SK-N-SH (cell line): ENCODE measurements around the gene CLEC16A. TPM values are rescaled to one million over a fixed set of nuclear protein-coding genes. Genes with fewer than 3 reads are reported as not detected.

Experiments used
- CTCF ChIA-PET: fragments of 300-600, 350-600 bp; formaldehyde crosslinking; extraction: SDS; loops from one replicate; lab custom pipeline; 2021; lab: Yijun Ruan, JAX
- POLR2A ChIA-PET: fragments of 350-600 bp; sonication (Branson Sonifier 250); formaldehyde crosslinking; extraction: SDS; loops from one replicate; lab custom pipeline; 2020; ENCODE audit warnings: antibody characterized with exemption, inconsistent platforms; lab: Yijun Ruan, JAX
- DNase-seq: peaks from one replicate; pipeline ENCODE4 v3.0.0; 2012
- H2AFZ ChIP-seq: fragments of 200-600 bp; sonication (generic); 2 replicates; pipeline ENCODE4 v1.8.1; 2016; ENCODE audit warnings: antibody characterized with exemption, mild to moderate bottlenecking, low read depth
- H3F3A ChIP-seq: fragments of 200-600 bp; sonication (generic); replicated peaks from 2 replicates; pipeline ENCODE3; 2016; ENCODE audit warnings: antibody characterized with exemption, mild to moderate bottlenecking; ENCODE audit not compliant: insufficient read depth
- H3K27ac ChIP-seq, 2 experiments: fragments of 200-500 bp in 1 of 2; fragments of 200-600 bp in 1 of 2; sonication (Bioruptor generic) in 1 of 2; sonication (generic), shearing (Covaris generic) in 1 of 2; 2 replicates each; pipeline versions ENCODE4 v1.5.1 to v1.6.1; 2014 to 2016; ENCODE audit warnings: low read depth in 2 of 2, inconsistent platforms in 1 of 2, low read length in 1 of 2, mild to moderate bottlenecking in 1 of 2, mixed read lengths in 1 of 2
- H3K27me3 ChIP-seq: fragments of 200-600 bp; sonication (generic), shearing (Covaris generic); 2 replicates; pipeline ENCODE4 v1.6.1; 2016; ENCODE audit warnings: mixed run types; ENCODE audit not compliant: insufficient read depth
- H3K36me3 ChIP-seq, 2 experiments: fragments of 200-500 bp in 1 of 2; fragments of 200-600 bp in 1 of 2; sonication (Bioruptor generic) in 1 of 2; sonication (generic) in 1 of 2; replicated peaks in 1 of 2; 2 replicates each; pipeline versions ENCODE3 to v1.5.1; 2014 to 2016; ENCODE audit warnings: low read length in 1 of 2, mild to moderate bottlenecking in 1 of 2; ENCODE audit not compliant: insufficient read depth in 2 of 2, control insufficient read depth in 1 of 2
- H3K4me1 ChIP-seq, 2 experiments: fragments of 200-500 bp in 1 of 2; fragments of 200-600 bp in 1 of 2; sonication (Bioruptor generic) in 1 of 2; sonication (generic), shearing (Covaris generic) in 1 of 2; 2 replicates each; pipeline versions ENCODE4 v1.5.1 to v1.6.1; 2014 to 2016; ENCODE audit warnings: low read depth in 1 of 2, low read length in 1 of 2, mixed run types in 1 of 2; ENCODE audit not compliant: insufficient read depth in 2 of 2, control insufficient read depth in 1 of 2
- H3K4me2 ChIP-seq: fragments of 200-600 bp; sonication (generic), shearing (Covaris generic); 2 replicates; pipeline ENCODE4 v1.6.1; 2017; ENCODE audit warnings: mixed run types
- H3K4me3 ChIP-seq, 2 experiments: fragments of 200-500 bp in 1 of 2; fragments of 200-600 bp in 1 of 2; sonication (Bioruptor generic) in 1 of 2; sonication (generic), shearing (Covaris generic) in 1 of 2; 2 replicates each; pipeline versions ENCODE4 v1.5.1 to v1.8.1; 2014 to 2016; ENCODE audit warnings: low read depth in 2 of 2, inconsistent platforms in 1 of 2, low read length in 1 of 2, mild to moderate bottlenecking in 1 of 2, mixed read lengths in 1 of 2, moderate library complexity in 1 of 2
- H3K79me2 ChIP-seq: fragments of 200-600 bp; sonication (generic); 2 replicates; pipeline ENCODE4 v1.8.1; 2017; ENCODE audit warnings: mild to moderate bottlenecking; ENCODE audit not compliant: insufficient read depth
- H3K9ac ChIP-seq: fragments of 200-600 bp; sonication (generic); 2 replicates; pipeline ENCODE4 v1.6.1; 2017; ENCODE audit warnings: mixed run types
- H3K9me2 ChIP-seq: fragments of 200-600 bp; sonication (generic); 2 replicates; pipeline ENCODE4 v1.6.1; 2017; ENCODE audit warnings: mixed run types
- H3K9me3 ChIP-seq: fragments of 200-600 bp; sonication (generic); 2 replicates; pipeline ENCODE4 v1.6.1; 2017; ENCODE audit warnings: mixed run types, mild to moderate bottlenecking, moderate library complexity
- H4K20me1 ChIP-seq: fragments of 200-600 bp; sonication (generic); 2 replicates; pipeline ENCODE4 v1.6.1; 2017; ENCODE audit warnings: mild to moderate bottlenecking, mixed run types; ENCODE audit not compliant: insufficient read depth
- CTCF ChIP-seq: fragments of 200-600 bp; sonication (generic); IDR thresholded peaks from 2 replicates; pipeline ENCODE4 v1.6.1; 2017; ENCODE audit warnings: antibody characterized with exemption, mild to moderate bottlenecking, moderate library complexity
- ELF1 ChIP-seq: IDR thresholded peaks from 2 replicates; pipeline ENCODE4 v1.4.0; 2012
- FOXM1 ChIP-seq: IDR thresholded peaks from 2 replicates; pipeline ENCODE4 v1.4.0; 2012; ENCODE audit warnings: low read depth, mild to moderate bottlenecking
- GABPA ChIP-seq: IDR thresholded peaks from 2 replicates; pipeline ENCODE4 v1.4.0; 2012; ENCODE audit warnings: low read depth, mild to moderate bottlenecking
- GATA2 ChIP-seq: sonication (generic); formaldehyde crosslinking; IDR thresholded peaks from 2 replicates; pipeline ENCODE4 v1.5.0; 2020; ENCODE audit warnings: mild to moderate bottlenecking, missing genetic modification reagents
- MEF2A ChIP-seq: IDR thresholded peaks from 2 replicates; pipeline ENCODE4 v1.4.0; 2012; ENCODE audit warnings: low read depth, borderline replicate concordance
- NRF1 ChIP-seq: IDR thresholded peaks from 2 replicates; pipeline ENCODE4 v1.6.1; 2012; ENCODE audit warnings: low read depth, mild to moderate bottlenecking, low read length
- POLR2AphosphoS5 ChIP-seq: IDR thresholded peaks from 2 replicates; pipeline ENCODE4 v1.6.1; 2012; ENCODE audit warnings: low read depth, low read length
- RCOR1 ChIP-seq: fragments of 150-350 bp; IDR thresholded peaks from 2 replicates; pipeline ENCODE4 v1.6.1; 2017; ENCODE audit warnings: antibody characterized with exemption, low read length
- RFX5 ChIP-seq: IDR thresholded peaks from 2 replicates; pipeline ENCODE4 v1.6.1; 2012; ENCODE audit warnings: mild to moderate bottlenecking, improper control_type of control experiment, low read length
- RXRA ChIP-seq: IDR thresholded peaks from 2 replicates; pipeline ENCODE4 v1.4.0; 2012; ENCODE audit warnings: low read depth, mild to moderate bottlenecking, borderline replicate concordance
- TCF12 ChIP-seq: IDR thresholded peaks from 2 replicates; pipeline ENCODE4 v1.4.0; 2012
- USF2 ChIP-seq: fragments of 150-350 bp; IDR thresholded peaks from 2 replicates; pipeline ENCODE4 v1.6.1; 2017; ENCODE audit warnings: antibody characterized with exemption, low read length, low read depth, borderline replicate concordance
- WGBS: methylation state at CpG from one replicate; pipeline ENCODE4 v1.1.6; 2017; ENCODE audit warnings: low lambda C conversion rate; 5-methylcytosine and 5-hydroxymethylcytosine counted together
- polyA plus RNA-seq, 3 experiments: library from polyadenylated mRNA; depleted of rRNA; stranded (reverse); fragments of >200 nt; gene quantifications; 2 replicates each; pipeline ENCODE4 v1.2.3, GENCODE V29; 2012

CLEC16A gene
- polyA plus RNA-seq, 1 of the 3 experiments (the other 2 are of a cell fraction): 13.7 TPM

GRCh38 chr16:11134722-11135463 is 190.5 kb downstream of the CLEC16A start:
- Histone ChIP-seq H3K4me2 (0 out of 2 replicates have a peak overlapping the region, but pooled peaks have one; percentile 56), H3K4me1 (peaks cover 46 to 60% of the 10 kb centered on the region in 2 experiments), H3F3A (peaks cover 19% of the 10 kb centered on the region), H3K9me2 (no peaks in the 10 kb centered on the region), H3K4me3 (no peak overlapping the region), H2AFZ (no peak overlapping the region), H3K9me3 (no peaks in the 10 kb centered on the region), H3K27ac (0 out of 4 replicates have a peak overlapping the region, but pooled peaks of 1 of the 2 experiments have one; percentile 21), H3K79me2 (no peaks in the 10 kb centered on the region), H3K27me3 (no peaks in the 10 kb centered on the region), H3K36me3 (peaks cover 0 to 2% of the 10 kb centered on the region in 2 experiments), H4K20me1 (no peaks in the 10 kb centered on the region), H3K9ac (no peak overlapping the region)
- no peak for DNase-seq
- ChIA-PET CTCF (interaction anchor here (1.2 to 2.8 kb wide), 2 partner anchors 121 to 171 kb away, joined by 4 to 8 read pairs; no protein-coding TSS in a partner anchor), POLR2A (no interaction called here)
- 94% methylated on average over 11 of the region's 11 CpGs for WGBS
- TF ChIP-seq RXRA (no peak), RCOR1 (no peak)

GRCh38 chr16:11135464-11135973 is 191.2 kb downstream of the CLEC16A start:
- Histone ChIP-seq H3K9ac (no peak overlapping the region), H3K9me3 (no peaks in the 10 kb centered on the region), H3K4me1 (peaks cover 40 to 62% of the 10 kb centered on the region in 2 experiments), H3K4me2 (0 out of 2 replicates have a peak overlapping the region, but pooled peaks have one; percentile 56), H3K9me2 (no peaks in the 10 kb centered on the region), H4K20me1 (no peaks in the 10 kb centered on the region), H3K79me2 (no peaks in the 10 kb centered on the region), H2AFZ (no peak overlapping the region), H3K27ac (no peak overlapping the region; a peak in 1 of 4 replicates), H3K36me3 (peaks cover 0 to 2% of the 10 kb centered on the region in 2 experiments), H3K4me3 (no peak overlapping the region), H3F3A (peaks cover 19% of the 10 kb centered on the region), H3K27me3 (no peaks in the 10 kb centered on the region)
- POLR2A ChIA-PET: no interaction called here
- 88% methylated on average over 8 of the region's 11 CpGs for WGBS
- no peak for DNase-seq
- CTCF ChIA-PET: interaction anchor here (2.8 kb wide), 1 partner anchor 171 kb away, joined by 8 read pairs; no protein-coding TSS in a partner anchor
- TF ChIP-seq ELF1 (no peak), NRF1 (no peak), MEF2A (no peak), CTCF (no peak), GATA2 (CRISPR knock-in tag) (no peak), POLR2AphosphoS5 (no peak), RCOR1 (no peak), USF2 (no peak), FOXM1 (no peak), TCF12 (no peak), GABPA (no peak), RFX5 (no peak)
